Erythroblast (primary cell): ENCODE data around the gene SETBP1.

Experiments
- GATA1 ChIP-seq: IDR thresholded peaks from 2 replicates; pipeline ENCODE4 v1.6.1; 2011; ENCODE audit warnings: low read depth, mild to moderate bottlenecking, control low read depth, low read length, moderate library complexity
- POLR2A ChIP-seq: IDR thresholded peaks from 2 replicates; pipeline ENCODE4 v1.6.1; 2011; ENCODE audit warnings: mild to moderate bottlenecking, low read length

GRCh38 chr18:45019469-45019868 lies 338.8 kb downstream of the SETBP1 start:
- TF ChIP-seq POLR2A (no peak), GATA1 (no peak)
